Globus pallidus (tissue), 1 donor: ENCODE data around the gene PDXK.
A peak's percentile ranks its signal among the peaks of the same experiment; 100 is the strongest.

Experiments used
- DNase-seq: peaks from one replicate; pipeline ENCODE4 v3.0.0-alpha.2; 2015; ENCODE audit warnings: low spot score

Gene PDXK

DNA sequence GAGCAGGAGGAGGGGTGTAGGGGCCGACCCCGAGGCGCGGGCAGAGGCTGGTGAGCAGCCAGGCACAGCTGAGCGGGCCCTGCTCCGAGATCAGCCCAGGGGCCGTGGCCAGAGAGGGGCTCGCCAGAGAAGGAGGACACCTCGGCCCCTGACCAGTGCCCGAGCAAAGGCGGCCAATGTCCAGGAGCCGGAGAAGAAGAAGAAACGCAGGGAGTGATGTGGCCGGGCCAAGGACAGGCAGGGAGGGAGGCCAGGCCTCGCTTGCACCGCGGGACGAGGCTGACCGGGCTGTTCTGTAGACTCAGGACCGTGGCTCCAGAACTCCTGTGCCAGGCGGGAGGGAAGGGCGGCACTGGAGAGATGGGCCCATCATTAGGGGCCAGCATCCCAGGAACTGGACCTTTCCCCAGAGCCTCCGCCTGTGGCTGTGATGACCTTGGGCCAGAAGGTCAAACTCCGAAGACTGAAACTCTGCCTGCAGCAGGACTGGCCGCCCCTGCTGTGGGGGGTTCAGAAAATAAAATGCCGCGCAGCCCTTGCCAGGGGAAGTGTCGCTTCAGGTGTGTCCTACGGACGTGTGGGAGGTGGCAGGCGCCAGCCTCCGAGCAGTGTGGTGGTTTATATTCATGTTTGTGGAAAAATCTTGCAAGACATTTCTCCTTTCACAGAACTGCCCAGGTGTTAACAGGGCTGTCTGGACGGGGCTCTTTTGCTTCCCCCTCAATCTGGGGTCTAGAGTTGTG lies 84.8 kb downstream of the PDXK start:
- no peak for DNase-seq

DNA sequence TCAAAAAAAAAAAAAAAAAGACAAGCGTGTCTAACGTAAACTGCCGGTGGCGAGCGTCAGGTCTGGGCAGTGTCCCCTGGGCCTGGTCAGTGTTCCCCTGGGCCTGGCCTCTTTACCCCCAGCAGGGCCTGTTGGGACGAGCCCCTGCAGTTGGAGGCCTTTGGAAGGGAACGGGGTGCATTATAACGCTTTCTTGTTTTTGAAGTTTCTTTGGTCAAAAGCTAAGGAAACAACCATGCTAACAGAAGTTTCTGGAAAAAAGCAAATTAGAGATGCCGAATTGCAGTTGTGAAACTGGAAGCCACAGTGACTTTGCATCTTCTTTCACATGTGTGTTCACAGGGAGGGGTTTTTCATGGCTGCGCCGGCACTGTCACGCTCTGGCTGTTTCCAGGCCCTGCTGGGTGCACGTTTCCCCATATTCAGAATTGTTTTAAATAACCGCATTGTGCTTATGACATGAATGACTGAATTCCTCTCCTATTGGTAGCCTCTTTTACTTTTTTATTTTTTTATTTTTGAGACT lies 86.4 kb downstream of the PDXK start:
- no peak for DNase-seq

DNA sequence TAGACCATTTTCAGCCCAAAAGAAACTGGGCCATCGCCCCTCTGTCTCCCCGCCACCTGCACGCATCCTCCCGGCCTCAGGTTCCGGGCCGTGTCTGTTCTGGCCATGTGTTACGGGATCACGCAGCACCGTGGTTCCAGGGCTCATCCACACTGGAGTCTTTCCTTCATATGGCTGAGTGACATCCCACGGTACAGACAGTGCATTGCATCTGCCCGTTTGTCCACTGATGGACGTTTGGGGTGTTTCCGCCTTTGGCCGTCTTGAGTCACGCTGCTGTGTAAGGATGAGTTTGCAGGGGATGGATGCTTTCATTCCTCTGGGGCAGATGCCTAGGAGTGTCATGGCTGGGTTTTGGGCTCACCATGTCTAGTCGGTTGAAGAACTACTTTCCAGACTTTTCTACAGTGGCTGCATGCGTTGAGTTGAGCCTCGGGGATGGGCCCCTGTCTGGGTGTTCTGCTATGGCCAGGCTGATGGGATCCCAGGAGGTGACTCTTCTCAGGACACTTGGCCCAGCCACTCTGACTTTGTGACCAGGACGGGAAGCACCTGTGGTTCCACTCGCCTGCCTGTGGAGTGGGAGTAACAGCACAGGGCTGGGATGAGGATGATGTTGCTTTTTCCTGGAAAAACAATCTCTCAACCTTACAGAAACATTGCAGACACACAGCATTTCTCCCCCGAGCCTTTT lies 87.2 kb downstream of the PDXK start:
- no peak for DNase-seq

DNA sequence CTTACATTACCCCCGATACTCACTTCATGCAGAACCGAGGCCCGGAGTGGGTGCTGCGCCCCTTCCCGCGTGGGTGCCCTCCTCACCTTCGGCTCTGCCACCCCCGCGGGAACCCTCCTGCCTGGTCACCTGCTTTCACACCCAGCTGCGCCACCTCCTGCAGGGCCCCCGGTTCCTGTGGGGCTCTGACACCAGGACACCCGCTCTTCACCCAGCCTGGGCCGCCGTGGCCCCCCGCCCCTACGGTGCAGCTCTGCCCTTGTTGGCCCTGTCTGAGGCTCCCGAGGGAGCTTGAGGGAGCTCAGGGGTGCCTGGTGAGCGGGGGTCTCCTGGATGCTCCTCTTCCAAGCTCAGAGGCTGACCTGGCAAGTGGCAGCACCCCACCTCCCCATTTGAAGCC lies 89.4 kb downstream of the PDXK start:
- DNase-seq, result no peak

DNA sequence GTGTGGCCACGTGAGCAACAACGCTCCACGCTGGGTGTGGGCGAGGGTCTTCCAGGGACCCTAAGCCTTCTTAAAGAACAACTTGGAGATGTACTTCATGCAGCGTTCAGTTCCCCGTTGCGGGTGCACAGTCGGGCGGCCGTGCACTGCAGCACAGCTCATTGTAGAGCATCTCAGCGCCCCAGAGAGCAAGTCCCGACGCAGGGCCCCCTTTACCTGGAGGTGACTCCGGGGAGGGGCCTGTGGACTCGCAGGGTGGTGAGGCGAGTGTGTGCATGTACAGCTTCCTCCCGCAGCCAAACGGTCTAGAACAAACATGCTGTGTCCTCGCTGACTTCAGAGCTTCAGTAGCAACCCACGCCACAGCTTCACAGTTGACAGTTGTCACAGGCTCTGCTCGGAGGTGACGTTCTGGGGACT lies 89.9 kb downstream of the PDXK start:
- DNase-seq, result no peak

DNA sequence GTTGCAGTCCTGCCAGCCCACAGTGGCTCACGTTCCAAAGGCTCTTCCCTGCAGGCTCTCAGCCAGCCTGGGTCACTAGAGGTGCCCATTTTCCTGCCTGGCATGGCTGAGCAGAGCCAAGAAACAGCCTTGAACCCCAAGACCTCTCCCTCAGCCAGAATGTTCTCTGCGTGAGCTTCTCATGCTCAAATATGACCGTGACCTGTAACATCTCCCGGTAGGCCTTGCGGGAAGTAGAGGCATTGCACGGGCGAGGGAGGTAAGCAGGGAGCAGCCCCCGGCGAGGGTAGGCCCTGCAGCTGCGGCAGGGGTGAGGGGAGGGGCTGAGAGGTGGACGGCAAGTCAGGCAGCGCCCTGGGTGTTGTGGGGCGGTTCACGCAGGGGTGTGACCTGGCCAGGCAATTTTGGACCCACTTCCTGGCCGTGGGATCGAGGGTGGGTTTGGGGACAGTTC lies 90.4 kb downstream of the PDXK start:
- no peak for DNase-seq

DNA sequence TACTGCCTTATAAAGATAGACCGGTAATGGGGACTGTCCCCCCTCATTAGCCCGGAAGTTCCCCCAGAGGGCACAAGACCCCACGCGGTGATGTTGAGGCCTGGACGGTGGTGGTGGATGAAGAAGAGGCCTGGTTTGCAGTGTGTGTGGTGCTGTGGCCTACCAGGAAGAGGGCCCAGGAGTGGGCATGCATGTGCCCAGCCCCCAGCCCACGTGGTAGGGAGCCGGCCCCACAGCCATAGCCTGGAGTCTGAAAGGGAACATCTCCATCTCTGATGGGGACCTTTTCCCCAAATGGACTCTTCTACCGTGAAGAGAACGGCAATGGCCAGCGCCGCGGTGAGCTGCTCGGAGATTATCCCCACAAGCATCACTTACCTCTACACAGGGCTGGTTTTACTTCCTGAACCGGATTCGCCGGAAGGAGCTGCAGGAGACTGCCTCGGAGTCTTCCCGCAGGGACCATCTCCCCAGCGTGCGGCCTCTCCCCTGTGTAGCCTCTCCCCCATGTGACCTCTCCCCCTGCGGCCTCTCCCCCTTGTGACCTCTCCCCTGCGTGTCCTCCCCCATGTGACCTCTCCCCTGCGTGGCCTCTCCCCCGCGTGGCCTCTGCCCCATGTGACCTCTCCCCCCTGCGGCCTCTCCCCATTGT lies 91.0 kb downstream of the PDXK start:
- DNase-seq, result no peak

DNA sequence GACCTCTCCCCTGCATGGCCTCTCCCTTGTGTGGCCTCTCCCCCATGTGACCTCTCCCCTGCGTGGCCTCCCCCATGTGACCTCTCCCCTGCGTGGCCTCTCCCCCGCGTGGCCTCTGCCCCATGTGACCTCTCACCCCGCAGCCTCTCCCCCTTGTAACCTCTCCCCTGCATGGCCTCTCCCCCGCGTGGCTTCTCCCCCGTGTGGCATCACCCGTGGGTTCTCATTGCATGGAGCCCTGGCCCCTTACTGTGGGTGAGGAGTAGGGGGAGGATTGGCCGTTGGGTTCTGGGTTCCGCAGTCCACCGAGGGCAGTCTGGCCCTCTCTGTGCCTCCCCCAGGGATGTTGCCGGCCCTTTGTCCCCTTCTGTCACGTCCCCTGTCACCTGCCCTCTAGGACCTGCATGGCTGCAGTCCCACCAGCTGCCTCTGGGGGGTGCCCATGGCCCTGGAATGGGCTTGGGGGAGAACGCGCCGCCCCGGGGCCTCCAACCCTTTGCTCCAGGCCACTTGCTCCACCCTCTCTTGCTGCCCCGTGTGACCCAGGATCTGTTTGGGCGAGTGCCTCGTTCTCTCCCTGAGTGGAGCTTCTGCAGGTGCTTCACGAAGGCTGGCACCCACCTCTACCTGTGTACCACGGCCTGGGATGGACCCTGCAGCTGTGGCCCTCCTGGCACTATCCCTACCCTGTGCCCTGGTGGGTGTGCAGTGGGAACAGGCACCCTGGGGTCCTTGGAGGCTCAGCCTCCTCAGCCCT lies 91.8 kb downstream of the PDXK start:
- peak; percentile 68 for DNase-seq

DNA sequence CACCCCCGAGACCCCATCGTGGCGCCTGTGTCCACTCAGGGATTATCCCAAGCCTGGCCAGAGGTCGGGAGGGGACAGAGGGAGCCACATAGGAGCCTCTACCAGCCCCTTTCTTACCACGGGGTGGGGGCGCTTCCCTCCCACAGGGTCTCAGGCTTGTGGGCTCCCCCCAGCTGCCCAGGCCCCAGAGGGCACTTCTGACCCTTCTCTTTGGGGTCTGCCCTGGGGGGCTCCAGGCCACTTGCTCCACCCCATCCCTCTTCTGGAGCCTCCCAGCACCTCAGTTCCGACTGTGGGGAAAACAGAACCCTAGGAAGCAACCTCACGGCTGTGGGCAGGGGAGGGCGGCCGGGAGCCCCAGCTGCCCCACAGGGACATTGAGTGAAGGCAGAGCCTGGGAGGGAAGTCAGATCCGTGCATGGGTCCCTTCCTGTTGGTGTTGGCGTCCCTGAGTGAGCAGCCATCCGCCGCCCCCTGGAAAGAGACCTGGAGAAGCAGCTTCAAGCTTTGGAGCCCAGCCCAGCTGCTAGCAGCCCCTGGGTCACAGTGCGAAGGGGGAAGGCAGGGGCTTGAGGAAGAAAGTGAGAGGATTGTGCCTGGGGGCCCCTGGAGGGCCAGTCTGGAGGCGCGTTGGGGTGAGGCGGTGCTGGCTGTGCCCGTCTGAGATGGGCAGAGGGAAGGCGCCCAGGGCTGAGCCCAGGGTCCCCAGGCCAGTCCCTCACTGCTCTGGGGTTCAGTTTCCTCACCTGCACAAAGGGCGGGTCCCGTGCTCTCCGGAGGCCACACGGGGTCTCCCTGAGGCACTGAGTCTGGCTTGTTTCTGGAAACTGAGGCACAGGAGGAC lies 92.6 kb downstream of the PDXK start:
- no peak for DNase-seq
